Activated CD8-positive, alpha-beta T cell treated with anti-CD3 and anti-CD28 coated beads for 36 hours (primary cell): ENCODE measurements around the gene TBC1D13. TPM values are rescaled to one million over a fixed set of nuclear protein-coding genes. Genes with fewer than 3 reads are reported as not detected.

Source experiments
- ATAC-seq: fragments of 200-7000 bp; cut with Tn5 transposase; one replicate; pipeline ENCODE4 v1.10.0; 2021; ENCODE audit warnings: mild to moderate bottlenecking, moderate library complexity
- CTCF ChIA-PET: fragments of 350-600 bp; sonication (Branson Sonifier 250); formaldehyde crosslinking; loops from one replicate; lab custom pipeline; 2021; ENCODE audit warnings: antibody characterized with exemption; lab: Charles Lee
- POLR2A ChIA-PET: fragments of 350-600 bp; sonication (Branson Sonifier 250); formaldehyde crosslinking; loops from one replicate; lab custom pipeline; 2021; ENCODE audit warnings: antibody characterized with exemption; lab: Charles Lee
- DNase-seq: peaks from one replicate; pipeline ENCODE4 v3.0.0-alpha.2; 2020
- H3K27ac Mint-ChIP-seq: one replicate; pipeline ENCODE4 v1.8.0; 2021; ENCODE audit warnings: mild to moderate bottlenecking, mixed read lengths
- H3K27me3 Mint-ChIP-seq: one replicate; pipeline ENCODE4 v1.8.0; 2021; ENCODE audit warnings: mixed read lengths
- H3K36me3 Mint-ChIP-seq: one replicate; pipeline ENCODE4 v1.8.0; 2021; ENCODE audit warnings: low read depth, mixed read lengths
- H3K4me1 Mint-ChIP-seq: one replicate; pipeline ENCODE4 v1.8.0; 2021; ENCODE audit warnings: low read depth, mixed read lengths
- H3K4me3 Mint-ChIP-seq: one replicate; pipeline ENCODE4 v1.8.0; 2021; ENCODE audit warnings: mild to moderate bottlenecking, moderate library complexity, mixed read lengths
- H3K9me3 Mint-ChIP-seq: one replicate; pipeline ENCODE4 v1.8.0; 2021; ENCODE audit warnings: mixed read lengths
- CTCF ChIP-seq: fragments of 200-600 bp; IDR thresholded peaks from one replicate; pipeline ENCODE4 v1.8.0; 2022; ENCODE audit warnings: antibody characterized with exemption, mild to moderate bottlenecking
- intact Hi-C: fragments of 100-400 bp; cut with micrococcal nuclease; formaldehyde crosslinking; loops from one replicate; pipeline ENCODE4 v1.10.0; 2022
- total RNA-seq, 2 experiments: library from RNA; stranded (reverse); gene quantifications; one replicate each; pipeline ENCODE4 v1.2.3, GENCODE V29; 2021

The TBC1D13 gene
- total RNA-seq, 2 experiments from 2014 or later, result 11.7 to 12.5 TPM

- peaks cover 37% of the 10 kb centered on the region for H3K36me3 Mint-ChIP-seq
- no peaks in the 10 kb centered on the region for H3K27me3 Mint-ChIP-seq
- intact Hi-C loops, result no loop called here
- DNase-seq, result no peak
- POLR2A ChIA-PET, result interaction anchor here (0.6 to 0.9 kb wide), 2 partner anchors 79 to 169 kb away, joined by 3 read pairs; no protein-coding TSS in a partner anchor
- H3K27ac Mint-ChIP-seq, result no peak overlapping the region
- no peaks in the 10 kb centered on the region for H3K9me3 Mint-ChIP-seq
- ATAC-seq, result no peak
- no peak for TF ChIP-seq CTCF
- CTCF ChIA-PET, result no interaction called here
- H3K4me1 Mint-ChIP-seq, result peaks cover 29% of the 10 kb centered on the region
- no peak overlapping the region for H3K4me3 Mint-ChIP-seq
These were observed 36.4 kb downstream of the TBC1D13 start for GRCh38 chr9:128823362-128823902.

GRCh38 chr9:128823903-128824406 is 36.9 kb downstream of the TBC1D13 start:
- peaks cover 42% of the 10 kb centered on the region for H3K36me3 Mint-ChIP-seq
- H3K4me3 Mint-ChIP-seq, result no peak overlapping the region
- intact Hi-C loops, result no loop called here
- TF ChIP-seq CTCF, result no peak
- no peaks in the 10 kb centered on the region for H3K27me3 Mint-ChIP-seq
- H3K4me1 Mint-ChIP-seq, result peaks cover 33% of the 10 kb centered on the region
- ATAC-seq (no peak), DNase-seq (no peak)
- peak overlapping the region; percentile 7 for H3K27ac Mint-ChIP-seq
- ChIA-PET CTCF (no interaction called here), POLR2A (interaction anchor here (0.6 to 0.9 kb wide), 2 partner anchors 78 to 169 kb away, joined by 3 read pairs; no protein-coding TSS in a partner anchor)
- no peaks in the 10 kb centered on the region for H3K9me3 Mint-ChIP-seq

- Mint-ChIP-seq H3K4me1 (peaks cover 27% of the 10 kb centered on the region), H3K36me3 (peaks cover 44% of the 10 kb centered on the region), H3K4me3 (no peak overlapping the region), H3K27me3 (no peaks in the 10 kb centered on the region), H3K9me3 (no peaks in the 10 kb centered on the region), H3K27ac (no peak overlapping the region)
- DNase-seq (no peak), ATAC-seq (no peak)
- no peak for TF ChIP-seq CTCF
- intact Hi-C loops, result no loop called here
- POLR2A ChIA-PET, result no interaction called here
- CTCF ChIA-PET, result no interaction called here
These were observed 37.9 kb downstream of the TBC1D13 start for GRCh38 chr9:128824911-128825310.

GRCh38 chr9:128825923-128826700 is 39.1 kb downstream of the TBC1D13 start:
- no peak for TF ChIP-seq CTCF
- CTCF ChIA-PET, result interaction anchor here (5.7 kb wide), 1 partner anchor 7 kb away, joined by 53 read pairs; the partner anchor contains the start of gene ENDOG
- POLR2A ChIA-PET, result interaction anchor here (5.3 kb wide), 1 partner anchor 7 kb away, joined by 41 read pairs; the partner anchor contains the start of gene ENDOG
- Mint-ChIP-seq H3K27ac (no peak overlapping the region), H3K36me3 (peaks cover 41% of the 10 kb centered on the region), H3K9me3 (no peaks in the 10 kb centered on the region), H3K27me3 (no peaks in the 10 kb centered on the region), H3K4me1 (peaks cover 26% of the 10 kb centered on the region), H3K4me3 (no peak overlapping the region)
- intact Hi-C loops, result no loop called here
- DNase-seq, result no peak
- no peak for ATAC-seq
